Keratinocyte (primary cell): ENCODE measurements around the gene S100Z. TPM values are rescaled to one million over a fixed set of nuclear protein-coding genes. Genes with fewer than 3 reads are reported as not detected.

Source experiments
- DNase-seq: peaks from one replicate; pipeline ENCODE4 v3.0.0-alpha.2; 2011; ENCODE audit warnings: low read depth, missing footprints, low spot score
- FAIRE-seq: peaks from 2 replicates; lab custom pipeline; 2011; peaks lifted over from hg19 to GRCh38; lab: Jason Lieb, UNC
- H2AFZ ChIP-seq: 2 replicates; pipeline ENCODE4 v1.6.0; 2012; ENCODE audit warnings: low read length, control low read depth, inconsistent platforms; ENCODE audit not compliant: control insufficient read depth
- H3K27ac ChIP-seq: 2 replicates; pipeline ENCODE4 v1.5.1; 2011; ENCODE audit warnings: low read length; ENCODE audit not compliant: control insufficient read depth, insufficient read depth
- H3K27me3 ChIP-seq: 3 replicates; pipeline ENCODE4 v1.6.0; 2011; ENCODE audit warnings: low read length; ENCODE audit not compliant: control insufficient read depth, insufficient read depth; ENCODE audit errors: extremely low read depth
- H3K36me3 ChIP-seq, 2 experiments: 2 replicates in 1 of 2; 3 replicates in 1 of 2; pipeline ENCODE4 v1.5.1; 2011; ENCODE audit warnings: low read length in 2 of 2, mild to moderate bottlenecking in 1 of 2; ENCODE audit not compliant: control insufficient read depth in 2 of 2, insufficient read depth in 2 of 2; ENCODE audit errors: extremely low read depth in 1 of 2
- H3K4me1 ChIP-seq: 3 replicates; pipeline ENCODE4 v1.5.1; 2011; ENCODE audit warnings: low read length; ENCODE audit not compliant: control insufficient read depth, insufficient read depth; ENCODE audit errors: extremely low read depth
- H3K4me2 ChIP-seq: 3 replicates; pipeline ENCODE4 v1.6.0; 2011; ENCODE audit warnings: low read depth, low read length; ENCODE audit not compliant: control insufficient read depth, insufficient read depth; ENCODE audit errors: extremely low read depth
- H3K4me3 ChIP-seq, 3 experiments: fragments of 200-600 bp in 1 of 3; sonication (generic) in 1 of 3; 2 replicates in 2 of 3; 3 replicates in 1 of 3; pipeline ENCODE4 v1.5.1; 2011 to 2016; ENCODE audit warnings: low read length in 3 of 3, mild to moderate bottlenecking in 3 of 3, control low read depth in 2 of 3, inconsistent platforms in 1 of 3, low read depth in 1 of 3, mixed read lengths in 1 of 3, mixed run types in 1 of 3, moderate library complexity in 1 of 3; ENCODE audit not compliant: control insufficient read depth in 2 of 3, insufficient read depth in 2 of 3; ENCODE audit errors: extremely low read depth in 1 of 3
- H3K79me2 ChIP-seq: 2 replicates; pipeline ENCODE4 v1.6.0; 2012; ENCODE audit warnings: low read length; ENCODE audit not compliant: control insufficient read depth, insufficient read depth
- H3K9ac ChIP-seq: 3 replicates; pipeline ENCODE4 v1.6.0; 2011; ENCODE audit warnings: low read length; ENCODE audit not compliant: control insufficient read depth, insufficient read depth; ENCODE audit errors: extremely low read depth
- H3K9me1 ChIP-seq: 3 replicates; pipeline ENCODE4 v1.6.0; 2011; ENCODE audit warnings: low read length; ENCODE audit not compliant: control insufficient read depth, insufficient read depth; ENCODE audit errors: extremely low read depth
- H3K9me3 ChIP-seq: 2 replicates; pipeline ENCODE4 v1.5.1; 2012; ENCODE audit warnings: low read depth, low read length; ENCODE audit not compliant: control insufficient read depth
- H4K20me1 ChIP-seq: 3 replicates; pipeline ENCODE4 v1.6.0; 2011; ENCODE audit warnings: low read length; ENCODE audit not compliant: control insufficient read depth, insufficient read depth; ENCODE audit errors: extremely low read depth
- EZH2 ChIP-seq: IDR thresholded peaks from one replicate; pipeline ENCODE4 v1.6.1; 2012; ENCODE audit warnings: inconsistent platforms, mild to moderate bottlenecking, low read length, moderate library complexity
- dilution Hi-C: fragments of 300-500 bp; cut with MboI; formaldehyde crosslinking; loops from one replicate; pipeline ENCODE4 v1.7.0; 2020; ENCODE audit warnings: low sequenced_read_pairs; ENCODE audit not compliant: extremely low pct_ligation_motif_present
- polyA plus RNA-seq, 5 experiments: library from polyadenylated mRNA; depleted of rRNA in 3 of 5; stranded (reverse) in 3 of 5; stranded (forward) in 1 of 5; unstranded in 1 of 5; fragments of >200 nt; gene quantifications; 1 replicate in 1 of 5; 2 replicates in 3 of 5; 3 replicates in 1 of 5; pipeline versions ENCODE4 v1.2.1 to v1.2.3, GENCODE V29; 2011 to 2012; ENCODE audit warnings: missing spikeins in 2 of 5, low read depth in 1 of 5, low replicate concordance in 1 of 5
- TF ChIP-seq, protein P1 (sequence below), 3 experiments: IDR thresholded peaks in 1 of 3; conservative IDR thresholded peaks in 1 of 3; optimal IDR thresholded peaks in 1 of 3; 2 replicates in 2 of 3; 3 replicates in 1 of 3; pipeline versions ENCODE3 to v1.5.1; 2011; ENCODE audit warnings: low read length in 3 of 3, mild to moderate bottlenecking in 3 of 3, moderate library complexity in 2 of 3, control low read depth in 1 of 3, inconsistent platforms in 1 of 3; ENCODE audit not compliant: insufficient read depth in 2 of 3; ENCODE audit errors: extremely low read depth in 1 of 3

S100Z gene
- polyA plus RNA-seq, 1 donor (not counting 4 experiments of a cell fraction or from before 2014, with no cell fraction given) = not detected

- H3K4me3 ChIP-seq = no peak overlapping the region
- H3K79me2 ChIP-seq = no peaks in the 10 kb centered on the region
- no peak overlapping the region for H3K9ac ChIP-seq
- DNase-seq (no peak), FAIRE-seq (no peak)
- TF ChIP-seq, protein P1, sequence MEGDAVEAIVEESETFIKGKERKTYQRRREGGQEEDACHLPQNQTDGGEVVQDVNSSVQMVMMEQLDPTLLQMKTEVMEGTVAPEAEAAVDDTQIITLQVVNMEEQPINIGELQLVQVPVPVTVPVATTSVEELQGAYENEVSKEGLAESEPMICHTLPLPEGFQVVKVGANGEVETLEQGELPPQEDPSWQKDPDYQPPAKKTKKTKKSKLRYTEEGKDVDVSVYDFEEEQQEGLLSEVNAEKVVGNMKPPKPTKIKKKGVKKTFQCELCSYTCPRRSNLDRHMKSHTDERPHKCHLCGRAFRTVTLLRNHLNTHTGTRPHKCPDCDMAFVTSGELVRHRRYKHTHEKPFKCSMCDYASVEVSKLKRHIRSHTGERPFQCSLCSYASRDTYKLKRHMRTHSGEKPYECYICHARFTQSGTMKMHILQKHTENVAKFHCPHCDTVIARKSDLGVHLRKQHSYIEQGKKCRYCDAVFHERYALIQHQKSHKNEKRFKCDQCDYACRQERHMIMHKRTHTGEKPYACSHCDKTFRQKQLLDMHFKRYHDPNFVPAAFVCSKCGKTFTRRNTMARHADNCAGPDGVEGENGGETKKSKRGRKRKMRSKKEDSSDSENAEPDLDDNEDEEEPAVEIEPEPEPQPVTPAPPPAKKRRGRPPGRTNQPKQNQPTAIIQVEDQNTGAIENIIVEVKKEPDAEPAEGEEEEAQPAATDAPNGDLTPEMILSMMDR (optimal IDR thresholded peaks at IDR 0.05 in 1 of 3, IDR thresholded peaks at IDR 0.05 in 1 of 3, conservative IDR thresholded peaks at IDR 0.05 in 1 of 3; ENCODE audit: extremely low read depth in 1 of 3, insufficient read depth in 2 of 3, low read length in 3 of 3) = no peak
- no peak for TF ChIP-seq EZH2
- H3K36me3 ChIP-seq = no peaks in the 10 kb centered on the region
- no peaks in the 10 kb centered on the region for H3K4me1 ChIP-seq
- no peaks in the 10 kb centered on the region for H4K20me1 ChIP-seq
- H3K9me3 ChIP-seq = no peaks in the 10 kb centered on the region
- H3K27me3 ChIP-seq = no peaks in the 10 kb centered on the region
- no peak overlapping the region for H3K4me2 ChIP-seq
- no peak overlapping the region for H3K27ac ChIP-seq
- dilution Hi-C loops = no loop called here
- H2AFZ ChIP-seq = no peak overlapping the region
- no peaks in the 10 kb centered on the region for H3K9me1 ChIP-seq
These were observed 76.7 kb downstream of the S100Z start for GRCh38 chr5:76926329-76927105.

DNA sequence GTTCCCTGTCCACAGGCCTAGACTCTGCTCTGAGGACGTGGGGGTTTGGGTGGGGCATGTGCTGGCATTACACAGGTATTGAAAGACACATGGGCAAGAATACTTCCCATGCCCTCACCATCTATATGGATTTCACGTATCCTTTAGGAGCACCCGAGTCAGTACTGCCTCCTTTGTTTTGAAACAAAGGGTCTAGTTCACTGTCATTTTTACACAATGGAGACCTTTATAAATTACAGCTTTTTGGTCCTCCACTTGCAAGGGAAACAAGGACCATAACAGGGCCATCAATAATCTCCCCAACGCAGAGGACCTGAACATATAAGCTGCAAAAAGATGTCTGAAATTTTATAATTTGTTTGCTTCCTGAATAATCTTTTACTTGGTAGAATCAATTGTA, 78.1 kb downstream of the S100Z start:
- Histone ChIP-seq H3K79me2 (no peaks in the 10 kb centered on the region), H4K20me1 (no peaks in the 10 kb centered on the region), H3K9ac (no peak overlapping the region), H3K27me3 (no peaks in the 10 kb centered on the region), H3K36me3 (no peaks in the 10 kb centered on the region), H3K9me3 (no peaks in the 10 kb centered on the region), H3K4me3 (no peak overlapping the region), H3K4me1 (no peaks in the 10 kb centered on the region), H3K4me2 (no peak overlapping the region), H2AFZ (no peak overlapping the region), H3K27ac (no peak overlapping the region), H3K9me1 (no peaks in the 10 kb centered on the region)
- no peak for FAIRE-seq
- no peak for DNase-seq
- dilution Hi-C loops = no loop called here
- TF ChIP-seq, protein P1 (optimal IDR thresholded peaks at IDR 0.05 in 1 of 3, IDR thresholded peaks at IDR 0.05 in 1 of 3, conservative IDR thresholded peaks at IDR 0.05 in 1 of 3; ENCODE audit: extremely low read depth in 1 of 3, insufficient read depth in 2 of 3, low read length in 3 of 3) = no peak
- no peak for TF ChIP-seq EZH2
